HepG2 (cell line): Measurements from ENCODE around the gene KAT2A. TPM values are rescaled to one million over a fixed set of nuclear protein-coding genes. Genes with fewer than 3 reads are reported as not detected.

Experiments used
- CCAR2 ChIP-seq: fragments of 200-400 bp; formaldehyde crosslinking; optimal IDR thresholded peaks from 2 replicates; pipeline ENCODE3; 2018; ENCODE audit warnings: low read depth, mild to moderate bottlenecking, low read length, moderate library complexity
- MED13 ChIP-seq: sonication (generic); formaldehyde crosslinking; IDR thresholded peaks from 2 replicates; pipeline ENCODE4 v1.5.0; 2020; ENCODE audit warnings: missing genetic modification reagents
- MYPOP ChIP-seq: sonication (generic); formaldehyde crosslinking; IDR thresholded peaks from 2 replicates; pipeline ENCODE4 v1.8.1; 2023; ENCODE audit warnings: mild to moderate bottlenecking, moderate library complexity, missing genetic modification reagents
- NFATC3 ChIP-seq: sonication (generic); formaldehyde crosslinking; IDR thresholded peaks from 2 replicates; pipeline ENCODE4 v1.5.1; 2020; ENCODE audit warnings: mild to moderate bottlenecking, missing genetic modification reagents
- NFIB ChIP-seq: sonication (generic); formaldehyde crosslinking; IDR thresholded peaks from 2 replicates; pipeline ENCODE4 v1.9.0; 2021; ENCODE audit warnings: missing genetic modification reagents, mild to moderate bottlenecking, borderline replicate concordance
- NR2F1 ChIP-seq, 2 experiments: fragments of 450-650 bp in 1 of 2; formaldehyde crosslinking in 1 of 2; IDR thresholded peaks; 2 replicates each; pipeline versions ENCODE4 v1.5.0 to v1.6.1; 2016 to 2020; ENCODE audit warnings: mild to moderate bottlenecking in 1 of 2, missing compliant biosample characterization in 1 of 2, missing genetic modification reagents in 1 of 2, moderate library complexity in 1 of 2
- RFXAP ChIP-seq: sonication (generic); formaldehyde crosslinking; IDR thresholded peaks from 2 replicates; pipeline ENCODE4 v1.4.0; 2020; ENCODE audit warnings: missing genetic modification reagents, borderline replicate concordance
- ZFP37 ChIP-seq: sonication (generic); formaldehyde crosslinking; IDR thresholded peaks from 2 replicates; pipeline ENCODE4 v1.4.0; 2020; ENCODE audit warnings: missing genetic modification reagents, borderline replicate concordance
- ZFP90 ChIP-seq: sonication (generic); formaldehyde crosslinking; IDR thresholded peaks from 2 replicates; pipeline ENCODE4 v1.8.0; 2022; ENCODE audit warnings: missing genetic modification reagents, mild to moderate bottlenecking, inconsistent platforms, borderline replicate concordance
- ZNF503 ChIP-seq: sonication (generic); formaldehyde crosslinking; IDR thresholded peaks from 2 replicates; pipeline ENCODE4 v1.4.0; 2020; ENCODE audit warnings: missing genetic modification reagents
- ZNF556 ChIP-seq: sonication (generic); formaldehyde crosslinking; IDR thresholded peaks from 2 replicates; pipeline ENCODE4 v1.4.0; 2020; ENCODE audit warnings: mild to moderate bottlenecking, missing genetic modification reagents, borderline replicate concordance
- ZNF678 ChIP-seq: sonication (generic); formaldehyde crosslinking; IDR thresholded peaks from 2 replicates; pipeline ENCODE4 v1.4.0; 2020; ENCODE audit warnings: mild to moderate bottlenecking, missing genetic modification reagents
- polyA plus RNA-seq, 8 experiments: library from polyadenylated mRNA; depleted of rRNA in 3 of 8; stranded (reverse) in 7 of 8; unstranded in 1 of 8; fragments of >200 nt; fragmentation: Illumina TruSeq in 4 of 8; extraction: Trizol in 4 of 8; gene quantifications; 2 replicates each; pipeline versions ENCODE4 v1.2.1 to v1.2.3, GENCODE V29; 2011 to 2016; ENCODE audit warnings: low read depth in 4 of 8, missing spikeins in 1 of 8, mixed read lengths in 1 of 8; ENCODE audit not compliant: insufficient read depth in 1 of 8
- total RNA-seq, 5 experiments: library from RNA; depleted of rRNA; stranded (reverse); fragments of >200 nt; fragmentation: Illumina TruSeq; extraction: Trizol; gene quantifications; 2 replicates each; pipeline ENCODE4 v1.2.3, GENCODE V29; 2016; ENCODE audit warnings: low read depth in 1 of 5
- TF ChIP-seq, protein P1 (sequence below): sonication (generic); formaldehyde crosslinking; IDR thresholded peaks from 2 replicates; pipeline ENCODE4 v1.8.0; 2022; ENCODE audit warnings: mild to moderate bottlenecking, missing genetic modification reagents, borderline replicate concordance
- TF ChIP-seq, protein P2 (sequence below): sonication (generic); formaldehyde crosslinking; conservative IDR thresholded peaks from 2 replicates; pipeline ENCODE4 v1.8.0; 2022; ENCODE audit warnings: mild to moderate bottlenecking, moderate library complexity, missing genetic modification reagents
- TF ChIP-seq, protein P3 (sequence below): sonication (generic); formaldehyde crosslinking; conservative IDR thresholded peaks from 2 replicates; pipeline ENCODE4 v1.4.0; 2020; ENCODE audit warnings: mild to moderate bottlenecking, missing genetic modification reagents, moderate library complexity

KAT2A gene
- total and polyA plus RNA-seq, 2 of the 13 experiments (the other 11 are each of a cell fraction or from before 2014, with no cell fraction given) = 29.1 to 90.4 TPM

DNA sequence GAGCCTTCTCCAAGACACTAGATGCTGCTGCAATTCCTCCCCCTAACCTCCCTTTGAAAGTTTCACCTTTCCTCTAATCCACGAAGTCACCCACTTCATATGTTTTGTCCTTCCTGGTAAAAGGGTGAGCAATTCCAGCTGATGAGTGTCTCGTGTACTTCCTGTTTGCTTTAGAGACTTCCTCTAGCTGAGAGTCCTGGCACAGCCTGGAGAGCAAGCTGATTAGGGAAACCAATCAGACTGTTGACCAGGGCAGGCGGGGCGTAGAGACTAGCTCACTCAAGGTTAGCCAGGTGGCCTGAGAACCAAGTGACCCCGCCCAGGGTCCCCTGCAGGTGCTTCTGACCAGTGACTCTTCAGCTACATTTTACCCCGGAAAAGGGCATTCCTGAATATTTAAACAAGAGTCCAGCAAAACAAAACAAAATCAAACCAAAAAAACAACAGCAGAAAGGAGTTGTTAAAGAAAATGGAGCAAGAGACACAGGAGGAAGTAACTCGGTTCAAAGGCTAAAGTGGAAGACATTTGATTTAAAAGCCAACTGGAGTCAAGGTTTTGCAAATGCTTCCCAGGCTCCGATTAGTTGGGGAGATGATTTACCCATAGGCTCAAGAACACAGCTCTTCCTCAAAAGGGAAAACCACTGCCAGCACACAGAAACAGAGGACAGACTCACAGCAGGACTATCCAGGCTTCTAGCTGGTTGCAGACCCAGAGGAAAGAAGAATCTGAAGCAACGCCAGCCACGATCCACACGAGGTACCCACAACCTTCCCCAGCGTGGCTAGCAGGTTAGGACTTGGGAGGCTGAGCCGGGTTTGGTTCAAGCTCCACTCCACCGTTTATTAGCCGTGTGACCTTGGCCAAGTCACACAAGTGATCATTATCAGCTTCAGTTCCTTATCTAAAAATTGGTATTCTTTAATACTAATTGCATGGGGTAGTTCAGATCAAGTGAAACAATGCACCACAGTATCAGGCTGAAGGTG, 14.8 kb upstream of the KAT2A start (continued):
- TF ChIP-seq, protein P1, sequence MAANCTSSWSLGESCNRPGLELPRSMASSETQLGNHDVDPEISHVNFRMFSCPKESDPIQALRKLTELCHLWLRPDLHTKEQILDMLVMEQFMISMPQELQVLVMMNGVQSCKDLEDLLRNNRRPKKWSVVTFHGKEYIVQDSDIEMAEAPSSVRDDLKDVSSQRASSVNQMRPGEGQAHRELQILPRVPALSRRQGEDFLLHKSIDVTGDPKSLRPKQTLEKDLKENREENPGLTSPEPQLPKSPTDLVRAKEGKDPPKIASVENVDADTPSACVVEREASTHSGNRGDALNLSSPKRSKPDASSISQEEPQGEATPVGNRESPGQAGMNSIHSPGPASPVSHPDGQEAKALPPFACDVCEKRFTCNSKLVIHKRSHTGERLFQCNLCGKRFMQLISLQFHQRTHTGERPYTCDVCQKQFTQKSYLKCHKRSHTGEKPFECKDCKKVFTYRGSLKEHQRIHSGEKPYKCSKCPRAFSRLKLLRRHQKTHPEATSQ = no peak
- TF ChIP-seq ZNF678 (CRISPR knock-in tag) = no peak
- TF ChIP-seq MYPOP = no peak
- no peak for TF ChIP-seq CCAR2
- TF ChIP-seq ZNF503 (CRISPR knock-in tag) = no peak
- TF ChIP-seq, protein P2, sequence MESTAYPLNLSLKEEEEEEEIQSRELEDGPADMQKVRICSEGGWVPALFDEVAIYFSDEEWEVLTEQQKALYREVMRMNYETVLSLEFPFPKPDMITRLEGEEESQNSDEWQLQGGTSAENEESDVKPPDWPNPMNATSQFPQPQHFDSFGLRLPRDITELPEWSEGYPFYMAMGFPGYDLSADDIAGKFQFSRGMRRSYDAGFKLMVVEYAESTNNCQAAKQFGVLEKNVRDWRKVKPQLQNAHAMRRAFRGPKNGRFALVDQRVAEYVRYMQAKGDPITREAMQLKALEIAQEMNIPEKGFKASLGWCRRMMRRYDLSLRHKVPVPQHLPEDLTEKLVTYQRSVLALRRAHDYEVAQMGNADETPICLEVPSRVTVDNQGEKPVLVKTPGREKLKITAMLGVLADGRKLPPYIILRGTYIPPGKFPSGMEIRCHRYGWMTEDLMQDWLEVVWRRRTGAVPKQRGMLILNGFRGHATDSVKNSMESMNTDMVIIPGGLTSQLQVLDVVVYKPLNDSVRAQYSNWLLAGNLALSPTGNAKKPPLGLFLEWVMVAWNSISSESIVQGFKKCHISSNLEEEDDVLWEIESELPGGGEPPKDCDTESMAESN (CRISPR knock-in tag) = no peak
- TF ChIP-seq RFXAP (CRISPR knock-in tag) = no peak
- TF ChIP-seq ZNF556 (CRISPR knock-in tag) = no peak; the same call in 1 of the 2 replicates
- no peak for TF ChIP-seq NFATC3 (CRISPR knock-in tag)
- 0 out of 2 replicates have a peak, but pooled peaks have one; percentile 36 for TF ChIP-seq ZFP37
- no peak for TF ChIP-seq MED13 (CRISPR knock-in tag)
- no peak for TF ChIP-seq NFIB (CRISPR knock-in tag)
- 0 out of 4 replicates have a peak, but pooled peaks of 1 of the 2 experiments have one; percentile 16 for TF ChIP-seq NR2F1 (CRISPR knock-in tag; IDR thresholded peaks at IDR 0.05)
- no peak for TF ChIP-seq ZFP90 (CRISPR knock-in tag)
- TF ChIP-seq, protein P3, sequence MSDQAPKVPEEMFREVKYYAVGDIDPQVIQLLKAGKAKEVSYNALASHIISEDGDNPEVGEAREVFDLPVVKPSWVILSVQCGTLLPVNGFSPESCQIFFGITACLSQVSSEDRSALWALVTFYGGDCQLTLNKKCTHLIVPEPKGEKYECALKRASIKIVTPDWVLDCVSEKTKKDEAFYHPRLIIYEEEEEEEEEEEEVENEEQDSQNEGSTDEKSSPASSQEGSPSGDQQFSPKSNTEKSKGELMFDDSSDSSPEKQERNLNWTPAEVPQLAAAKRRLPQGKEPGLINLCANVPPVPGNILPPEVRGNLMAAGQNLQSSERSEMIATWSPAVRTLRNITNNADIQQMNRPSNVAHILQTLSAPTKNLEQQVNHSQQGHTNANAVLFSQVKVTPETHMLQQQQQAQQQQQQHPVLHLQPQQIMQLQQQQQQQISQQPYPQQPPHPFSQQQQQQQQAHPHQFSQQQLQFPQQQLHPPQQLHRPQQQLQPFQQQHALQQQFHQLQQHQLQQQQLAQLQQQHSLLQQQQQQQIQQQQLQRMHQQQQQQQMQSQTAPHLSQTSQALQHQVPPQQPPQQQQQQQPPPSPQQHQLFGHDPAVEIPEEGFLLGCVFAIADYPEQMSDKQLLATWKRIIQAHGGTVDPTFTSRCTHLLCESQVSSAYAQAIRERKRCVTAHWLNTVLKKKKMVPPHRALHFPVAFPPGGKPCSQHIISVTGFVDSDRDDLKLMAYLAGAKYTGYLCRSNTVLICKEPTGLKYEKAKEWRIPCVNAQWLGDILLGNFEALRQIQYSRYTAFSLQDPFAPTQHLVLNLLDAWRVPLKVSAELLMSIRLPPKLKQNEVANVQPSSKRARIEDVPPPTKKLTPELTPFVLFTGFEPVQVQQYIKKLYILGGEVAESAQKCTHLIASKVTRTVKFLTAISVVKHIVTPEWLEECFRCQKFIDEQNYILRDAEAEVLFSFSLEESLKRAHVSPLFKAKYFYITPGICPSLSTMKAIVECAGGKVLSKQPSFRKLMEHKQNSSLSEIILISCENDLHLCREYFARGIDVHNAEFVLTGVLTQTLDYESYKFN (CRISPR knock-in tag) = peak; percentile 76
